Stimulated activated CD4-positive, alpha-beta T cell treated with anti-CD3 and anti-CD28 coated beads, Interleukin-1b, Interleukin-23, amount 100 ng/mL, for 1 hour (primary cell): ENCODE data around the gene ANKRD40CL.
"Not testable (repeated sequence)": the region's sequence is repeated elsewhere in the genome, so short reads cannot be mapped to it uniquely, and the experiment has no call there.

Source experiments
- DNase-seq, 2 donors: peaks; one replicate each; pipeline ENCODE4 v3.0.0-alpha.2; 2020; ENCODE audit warnings: low read depth in 2 of 2

ANKRD40CL gene

GRCh38 chr17:50767446-50767845, at the start of gene ANKRD40CL:
TSS of gene ANKRD40CL (minus strand) at chr17:50767518. CDS start at chr17:50766913, 605 bp downstream.
- DNase-seq = no peak

GRCh38 chr17:50816271-50816670, 49.0 kb upstream of the ANKRD40CL start:
- no peak for DNase-seq

- no peak for DNase-seq
Measured at GRCh38 chr17:50815400-50815799, 48.1 kb upstream of the ANKRD40CL start.

- no peak for DNase-seq
Measured at GRCh38 chr17:50813583-50813982, 46.3 kb upstream of the ANKRD40CL start.

GRCh38 chr17:50808888-50809287, 41.6 kb upstream of the ANKRD40CL start:
- DNase-seq = no peak

- DNase-seq = no peak
Measured at GRCh38 chr17:50808413-50808812, 41.1 kb upstream of the ANKRD40CL start.

GRCh38 chr17:50807675-50808074, 40.4 kb upstream of the ANKRD40CL start:
- no peak for DNase-seq

- no peak for DNase-seq
Measured at GRCh38 chr17:50807009-50807408, 39.7 kb upstream of the ANKRD40CL start.

- DNase-seq = no peak
Measured at GRCh38 chr17:50806141-50806643, 38.9 kb upstream of the ANKRD40CL start.

- DNase-seq = no peak
Measured at GRCh38 chr17:50805486-50805885, 38.2 kb upstream of the ANKRD40CL start.

GRCh38 chr17:50804749-50805475, 37.6 kb upstream of the ANKRD40CL start:
- not testable (repeated sequence) for DNase-seq

GRCh38 chr17:50803676-50804075, 36.4 kb upstream of the ANKRD40CL start:
- DNase-seq = no peak

- DNase-seq = no peak
Measured at GRCh38 chr17:50802609-50803571, 35.6 kb upstream of the ANKRD40CL start.

GRCh38 chr17:50800196-50800700, 32.9 kb upstream of the ANKRD40CL start:
- no peak for DNase-seq

- no peak for DNase-seq
Measured at GRCh38 chr17:50799582-50799981, 32.3 kb upstream of the ANKRD40CL start.

GRCh38 chr17:50798424-50799288, 31.3 kb upstream of the ANKRD40CL start:
- DNase-seq = no peak

GRCh38 chr17:50797135-50797810, 30.0 kb upstream of the ANKRD40CL start:
- no peak for DNase-seq

GRCh38 chr17:50794361-50794760, 27.0 kb upstream of the ANKRD40CL start:
- DNase-seq = no peak

GRCh38 chr17:50793007-50793406, 25.7 kb upstream of the ANKRD40CL start:
- DNase-seq = no peak

GRCh38 chr17:50792132-50792531, 24.8 kb upstream of the ANKRD40CL start:
- DNase-seq = no peak

GRCh38 chr17:50790618-50791017, 23.3 kb upstream of the ANKRD40CL start:
- DNase-seq = no peak
